NCI-H446 (cell line): ENCODE data around the gene HK3.

ENCODE experiments used
- DNase-seq, 2 experiments: peaks; one replicate each; lab custom pipeline; 2025; lab: John Stamatoyannopoulos, UW

The HK3 gene

GRCh38 chr5:176850371-176851245 is 48.5 kb downstream of the HK3 start:
- DNase-seq: no peak

GRCh38 chr5:176849611-176850227 is 49.4 kb downstream of the HK3 start:
- no peak for DNase-seq

- no peak for DNase-seq
Measured at GRCh38 chr5:176848651-176849050, 50.5 kb downstream of the HK3 start.

DNA sequence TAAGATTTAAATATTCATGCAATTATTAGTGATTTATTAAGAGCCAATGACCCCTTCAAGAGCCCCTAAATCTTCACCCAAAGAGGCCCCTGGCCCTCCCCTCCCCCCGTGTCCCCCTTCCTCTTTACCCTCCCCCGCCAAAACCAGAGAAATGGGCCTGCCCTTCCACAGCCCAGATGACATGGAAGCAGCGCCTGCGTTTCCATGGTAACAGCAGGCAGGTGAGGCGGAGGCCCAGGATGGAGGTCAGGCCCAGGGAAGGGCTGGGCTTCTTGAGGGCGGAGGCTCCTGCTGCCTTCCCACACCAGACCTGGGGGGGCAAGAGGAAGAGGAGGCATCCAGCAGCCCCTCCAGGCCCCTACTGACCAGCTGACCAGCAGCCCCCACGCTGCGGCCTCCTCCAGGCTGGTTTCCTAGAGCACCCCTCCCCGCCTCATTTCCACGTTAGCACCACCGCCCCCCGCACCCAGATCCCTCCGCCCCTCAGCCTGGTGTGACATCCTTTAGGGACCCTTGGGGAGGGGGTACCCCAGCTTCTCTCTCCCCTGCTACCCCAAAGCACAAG is 51.3 kb downstream of the HK3 start:
- DNase-seq: no peak

DNA sequence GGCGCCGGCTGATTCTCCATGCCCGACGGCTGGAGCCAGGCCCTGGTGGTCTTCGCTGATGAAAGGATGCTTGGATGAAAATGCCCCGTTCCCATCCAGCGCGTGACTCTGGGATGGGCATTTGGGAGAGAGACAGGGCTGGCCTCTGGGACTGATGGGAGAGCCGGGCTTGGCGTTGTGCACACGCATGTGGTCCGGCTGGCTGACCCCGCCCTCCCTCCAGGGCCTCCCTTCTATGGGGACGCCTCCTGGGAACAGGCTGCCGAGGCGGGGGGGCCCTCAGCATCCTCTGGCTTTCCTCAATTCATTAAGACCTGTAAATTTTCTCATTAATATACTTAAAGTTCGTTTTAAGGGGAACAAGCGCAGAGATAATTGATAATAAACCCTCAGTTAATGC is 52.0 kb downstream of the HK3 start:
- DNase-seq: no peak

- no peak for DNase-seq
Measured at GRCh38 chr5:176846335-176847140, 52.6 kb downstream of the HK3 start.

DNA sequence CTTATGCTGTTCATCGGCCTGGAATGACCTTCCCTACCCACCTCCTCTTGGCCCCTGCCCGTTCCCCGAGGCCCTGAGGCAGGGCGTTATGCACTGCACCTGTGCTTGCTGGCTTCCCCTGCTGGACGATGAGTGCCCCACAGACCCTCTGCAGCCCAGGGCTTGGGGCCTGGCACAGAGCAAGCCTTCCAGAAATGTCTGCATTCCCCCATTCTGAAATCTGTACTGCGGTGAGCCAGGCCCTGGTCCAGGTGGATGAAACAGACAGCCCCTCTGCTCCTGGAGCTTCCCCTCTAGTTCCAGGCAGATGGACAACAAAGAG is 53.8 kb downstream of the HK3 start:
- DNase-seq: no peak

DNA sequence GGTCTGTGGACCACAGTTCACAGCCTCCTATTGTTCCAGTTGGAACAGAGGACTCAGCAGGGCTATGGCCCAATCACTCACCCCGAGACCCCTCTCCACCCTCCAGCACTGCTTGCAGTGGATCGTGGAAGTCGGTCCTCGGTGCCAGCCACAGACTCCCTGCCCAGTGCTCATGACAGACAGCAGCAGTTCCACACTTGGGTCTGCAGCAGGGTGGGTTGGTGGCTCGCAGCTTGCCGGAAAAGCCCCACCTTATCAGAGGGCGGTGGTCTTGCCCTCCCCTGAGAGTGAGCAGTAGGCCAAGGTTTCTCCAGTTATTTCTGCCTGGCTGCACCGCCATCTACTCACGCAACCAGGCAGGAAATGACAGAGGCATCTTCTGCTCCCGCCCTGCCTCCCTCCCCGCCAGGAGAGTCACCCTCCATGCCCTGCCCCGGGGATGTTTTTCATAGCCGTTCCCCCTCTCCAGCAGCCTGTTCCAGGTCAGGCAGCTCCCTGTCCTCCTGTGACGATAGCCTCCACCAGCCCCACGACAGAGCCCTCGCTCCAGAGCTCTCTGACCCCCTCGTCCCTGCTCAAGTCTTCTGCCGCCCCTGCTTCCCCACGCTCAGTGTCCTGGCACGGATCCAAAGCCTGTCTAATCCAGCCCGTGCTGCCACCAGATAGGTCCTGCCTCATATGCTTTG is 54.3 kb downstream of the HK3 start:
- no peak for DNase-seq

- no peak for DNase-seq
Measured at GRCh38 chr5:176844281-176844680, 54.9 kb downstream of the HK3 start.

DNA sequence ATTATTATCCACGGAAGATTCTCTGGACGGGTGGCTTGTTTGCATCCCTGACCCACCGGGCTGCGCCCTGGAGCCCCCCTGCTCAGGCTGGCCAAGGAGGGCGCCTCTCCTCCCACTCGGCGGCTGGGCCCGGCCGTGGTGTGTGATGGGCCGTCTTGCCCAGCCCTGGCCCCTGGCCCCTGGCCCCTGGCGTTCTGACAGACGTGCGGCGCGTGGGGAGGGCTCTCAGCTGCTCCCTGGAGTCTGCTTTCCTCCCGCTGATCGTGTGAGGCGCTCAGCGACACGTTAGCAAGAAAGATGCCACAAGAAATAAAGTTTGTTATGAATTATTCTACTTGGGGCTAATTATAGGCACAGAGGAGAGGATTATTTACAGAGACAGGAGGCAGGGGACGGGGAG is 55.5 kb downstream of the HK3 start:
- no peak for DNase-seq

DNA sequence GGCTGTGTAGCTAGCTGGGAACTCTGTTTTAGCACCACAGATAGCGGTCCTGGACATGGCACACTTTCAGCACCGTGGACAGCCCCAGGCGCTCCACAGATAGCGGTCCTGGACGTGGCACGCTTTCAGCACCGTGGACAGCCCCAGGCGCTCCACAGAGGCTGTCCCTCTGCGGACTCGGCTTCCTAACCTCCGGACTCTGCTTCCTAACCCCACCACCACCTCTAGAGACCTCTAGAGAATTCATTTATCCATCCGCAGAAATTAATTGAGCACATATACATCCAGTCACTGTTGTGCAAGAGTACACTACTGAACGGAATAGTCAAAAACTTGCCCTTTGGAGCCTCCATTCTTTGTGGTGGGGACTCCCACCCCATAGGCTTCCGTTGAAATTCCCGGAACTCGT is 61.4 kb downstream of the HK3 start:
- no peak for DNase-seq

GRCh38 chr5:176836811-176837706 is 62.1 kb downstream of the HK3 start:
- peak in 1 of 2 experiments; percentile 55 for DNase-seq

DNA sequence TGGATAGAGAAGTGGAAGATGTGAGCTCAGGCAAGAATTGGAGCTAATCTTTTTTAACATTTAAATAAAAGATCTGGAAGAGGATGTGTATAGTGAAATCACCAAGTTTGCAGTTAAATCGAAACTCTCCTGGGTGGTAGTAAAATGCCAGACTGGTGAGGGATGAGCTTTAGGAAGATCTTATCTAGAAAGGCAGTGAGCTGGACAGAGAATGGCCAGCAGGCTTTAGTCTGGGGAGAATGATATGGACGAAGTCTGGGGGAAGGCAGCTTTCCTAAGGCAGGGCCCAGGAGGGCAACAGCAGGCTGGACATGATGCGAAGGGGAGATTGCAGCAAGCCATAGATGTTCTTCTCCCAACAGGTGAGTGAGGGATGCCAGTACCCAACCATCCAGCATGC is 63.2 kb downstream of the HK3 start:
- DNase-seq: no peak

DNA sequence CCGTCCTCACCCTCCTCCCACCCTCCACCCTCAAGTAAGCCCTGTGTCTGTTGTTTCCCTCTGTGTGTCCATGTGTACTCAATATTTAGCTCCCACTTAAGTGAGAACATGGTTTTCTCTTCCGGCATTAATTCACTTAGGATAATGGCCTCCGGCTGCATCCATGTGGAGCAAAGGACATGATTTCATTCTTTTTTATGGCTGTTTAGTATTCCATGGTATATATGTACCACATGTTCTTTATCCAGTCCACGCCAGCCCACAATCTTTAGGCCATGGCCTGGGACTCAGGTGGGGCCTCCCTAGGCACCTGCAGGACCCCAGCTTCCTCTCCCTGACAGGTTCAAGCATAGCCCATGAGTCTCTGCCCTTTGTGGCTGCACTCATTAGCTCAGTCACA is 65.9 kb downstream of the HK3 start:
- DNase-seq: no peak

- no peak for DNase-seq
Measured at GRCh38 chr5:176832162-176832561, 67.0 kb downstream of the HK3 start.

DNA sequence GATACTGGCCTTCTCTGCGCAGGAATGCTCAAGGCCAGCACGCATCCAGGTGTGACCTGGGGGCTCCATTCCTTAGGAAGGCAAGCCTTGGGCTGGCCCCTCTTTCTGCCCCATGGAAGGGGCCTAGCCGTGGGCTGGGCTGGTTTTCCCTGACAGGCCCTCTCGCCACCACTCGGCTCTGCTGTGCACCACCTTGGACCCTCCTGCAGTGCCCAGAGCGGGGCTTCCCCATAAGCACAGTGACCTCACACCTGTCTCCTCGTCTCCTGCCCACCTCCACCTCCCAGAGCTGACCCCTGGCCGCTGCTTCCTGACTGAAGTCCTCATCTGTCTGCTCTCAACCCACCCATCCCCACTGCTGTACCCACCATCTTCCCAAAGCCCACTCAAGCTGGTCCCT is 67.7 kb downstream of the HK3 start:
- no peak for DNase-seq

DNA sequence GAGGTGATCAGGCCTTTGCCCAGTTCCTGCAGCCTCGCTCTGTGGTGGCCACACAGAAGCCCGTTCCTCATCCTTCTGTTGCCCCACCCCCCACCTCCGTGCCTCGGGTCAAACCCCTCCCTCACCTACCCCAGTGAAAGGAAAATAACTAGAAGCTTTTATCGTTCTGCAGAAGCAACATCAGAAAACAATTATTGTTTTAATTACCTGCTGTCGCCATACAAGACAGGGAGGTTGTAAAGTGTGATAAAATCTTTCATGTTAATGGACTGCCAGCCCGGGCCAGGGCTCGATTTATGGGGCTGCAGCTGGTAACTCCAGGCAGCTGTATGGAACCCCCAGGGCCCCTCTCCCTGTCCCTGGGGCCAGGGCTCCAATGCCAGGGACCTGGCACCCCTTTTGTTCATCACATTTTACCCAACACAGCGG is 68.1 kb downstream of the HK3 start:
- no peak for DNase-seq
